ENCODE results near the gene NME8. TPM values are rescaled to one million over a fixed set of nuclear protein-coding genes. Genes with fewer than 3 reads are reported as not detected.

The NME8 gene
- total and polyA plus RNA-seq, 5 experiments from 2014 or later, result not detected

GRCh38 chr7:37826825-37827224 is 21.6 kb upstream of the NME8 start:
- ATAC-seq, result no peak
- POLR2A ChIA-PET, result no interaction called here
- H3K27ac Mint-ChIP-seq, result no peak overlapping the region
- peaks cover 0 to 20% (median 10%) of the 10 kb centered on the region in 5 donors for H3K27me3 Mint-ChIP-seq
- no peak for DNase-seq
- no peaks in the 10 kb centered on the region for H3K9me3 Mint-ChIP-seq
- H3K4me1 Mint-ChIP-seq, result peaks cover 0 to 8% (median 2%) of the 10 kb centered on the region in 4 donors
- no peaks in the 10 kb centered on the region for H3K36me3 Mint-ChIP-seq
- H3K4me3 Mint-ChIP-seq, result no peak overlapping the region

GRCh38 chr7:37831244-37831643 is 17.2 kb upstream of the NME8 start:
- H3K27ac Mint-ChIP-seq, result no peak overlapping the region
- H3K9me3 Mint-ChIP-seq, result no peaks in the 10 kb centered on the region
- H3K27me3 Mint-ChIP-seq, result peaks cover 0 to 14% (median 8%) of the 10 kb centered on the region in 5 donors
- H3K36me3 Mint-ChIP-seq, result no peaks in the 10 kb centered on the region
- H3K4me1 Mint-ChIP-seq, result peaks cover 5 to 11% (median 9%) of the 10 kb centered on the region in 4 donors
- DNase-seq (no peak), ATAC-seq (no peak)
- POLR2A ChIA-PET, result no interaction called here
- H3K4me3 Mint-ChIP-seq, result no peak overlapping the region

GRCh38 chr7:37832194-37832593 is 16.2 kb upstream of the NME8 start:
- no peaks in the 10 kb centered on the region for H3K36me3 Mint-ChIP-seq
- no peaks in the 10 kb centered on the region for H3K9me3 Mint-ChIP-seq
- no peak overlapping the region for H3K27ac Mint-ChIP-seq
- POLR2A ChIA-PET, result no interaction called here
- H3K4me3 Mint-ChIP-seq, result peak overlapping the region in 1 of 10 donors; percentile 3
- ATAC-seq, result no peak
- peaks cover 0 to 8% (median 4%) of the 10 kb centered on the region in 5 donors for H3K27me3 Mint-ChIP-seq
- peaks cover 2 to 11% (median 9%) of the 10 kb centered on the region in 4 donors for H3K4me1 Mint-ChIP-seq
- no peak for DNase-seq

GRCh38 chr7:37833107-37833817 is 15.1 kb upstream of the NME8 start:
- POLR2A ChIA-PET, result no interaction called here
- Mint-ChIP-seq H3K27ac (peak overlapping the region in 8 of 10 donors; percentile 4 to 93 (median 75)), H3K36me3 (no peaks in the 10 kb centered on the region), H3K9me3 (no peaks in the 10 kb centered on the region), H3K4me1 (peaks cover 2 to 11% (median 9%) of the 10 kb centered on the region in 4 donors), H3K27me3 (peaks cover 0 to 8% (median 4%) of the 10 kb centered on the region in 5 donors), H3K4me3 (peak overlapping the region; percentile 75 to 93 (median 85))
- ATAC-seq (peak; percentile 63 to 66), DNase-seq (peak in 9 of 10 donors; percentile 12 to 60 (median 34))

GRCh38 chr7:37833818-37834146 is 14.6 kb upstream of the NME8 start:
- peaks cover 2 to 11% (median 9%) of the 10 kb centered on the region in 4 donors for H3K4me1 Mint-ChIP-seq

GRCh38 chr7:37853468-37853867 is 5.1 kb downstream of the NME8 start:
- Mint-ChIP-seq H3K9me3 (peaks cover 0 to 7% (median 0%) of the 10 kb centered on the region in 9 donors), H3K27ac (no peak overlapping the region), H3K4me3 (no peak overlapping the region), H3K4me1 (no peaks in the 10 kb centered on the region), H3K27me3 (peaks cover 2 to 16% (median 7%) of the 10 kb centered on the region in 5 donors), H3K36me3 (no peaks in the 10 kb centered on the region)
- DNase-seq (no peak), ATAC-seq (no peak)
- POLR2A ChIA-PET, result no interaction called here

More at GRCh38 chr7:37833818-37834146, 14.6 kb upstream of the NME8 start:
- Mint-ChIP-seq H3K27ac (no peak overlapping the region), H3K36me3 (no peaks in the 10 kb centered on the region), H3K27me3 (peaks cover 0 to 8% (median 4%) of the 10 kb centered on the region in 5 donors), H3K4me3 (peak overlapping the region in 1 of 10 donors; percentile 75), H3K9me3 (no peaks in the 10 kb centered on the region)
- POLR2A ChIA-PET, result no interaction called here
- no peak for DNase-seq
- no peak for ATAC-seq

- POLR2A ChIA-PET, result no interaction called here
- DNase-seq (no peak), ATAC-seq (no peak)
- Mint-ChIP-seq H3K4me3 (no peak overlapping the region), H3K4me1 (no peaks in the 10 kb centered on the region), H3K27ac (no peak overlapping the region), H3K27me3 (peaks cover 7 to 25% (median 12%) of the 10 kb centered on the region in 5 donors), H3K9me3 (peaks cover 0 to 5% (median 0%) of the 10 kb centered on the region in 9 donors), H3K36me3 (no peaks in the 10 kb centered on the region)
Measured at GRCh38 chr7:37882086-37882485, 33.7 kb downstream of the NME8 start.

- H3K36me3 Mint-ChIP-seq, result peaks cover 0 to 4% (median 0%) of the 10 kb centered on the region in 3 donors
- DNase-seq (no peak), ATAC-seq (no peak)
- H3K4me3 Mint-ChIP-seq, result no peak overlapping the region
- POLR2A ChIA-PET, result no interaction called here
- peaks cover 0 to 9% (median 7%) of the 10 kb centered on the region in 5 donors for H3K27me3 Mint-ChIP-seq
- H3K4me1 Mint-ChIP-seq, result no peaks in the 10 kb centered on the region
- peaks cover 0 to 6% (median 0%) of the 10 kb centered on the region in 9 donors for H3K9me3 Mint-ChIP-seq
- H3K27ac Mint-ChIP-seq, result no peak overlapping the region
Measured at GRCh38 chr7:37893359-37893758, 45.0 kb downstream of the NME8 start.

GRCh38 chr7:37894671-37895070 is 46.3 kb downstream of the NME8 start:
- Mint-ChIP-seq H3K9me3 (peaks cover 0 to 6% (median 0%) of the 10 kb centered on the region in 9 donors), H3K27me3 (peaks cover 0 to 9% (median 7%) of the 10 kb centered on the region in 5 donors), H3K4me3 (no peak overlapping the region), H3K27ac (no peak overlapping the region), H3K36me3 (peaks cover 0 to 4% (median 0%) of the 10 kb centered on the region in 3 donors), H3K4me1 (no peaks in the 10 kb centered on the region)
- DNase-seq (no peak), ATAC-seq (no peak)
- POLR2A ChIA-PET, result no interaction called here

GRCh38 chr7:37899712-37900247 is 51.4 kb downstream of the NME8 start:
- no peak for ATAC-seq
- POLR2A ChIA-PET, result no interaction called here
- DNase-seq, result no peak
- Mint-ChIP-seq H3K4me3 (no peak overlapping the region), H3K27me3 (peaks cover 0 to 7% (median 3%) of the 10 kb centered on the region in 5 donors), H3K4me1 (peaks cover 0 to 2% (median 0%) of the 10 kb centered on the region in 4 donors), H3K27ac (no peak overlapping the region), H3K36me3 (no peaks in the 10 kb centered on the region), H3K9me3 (no peaks in the 10 kb centered on the region)

- Mint-ChIP-seq H3K27ac (no peak overlapping the region), H3K4me3 (no peak overlapping the region), H3K4me1 (peaks cover 0 to 2% (median 0%) of the 10 kb centered on the region in 4 donors), H3K9me3 (no peaks in the 10 kb centered on the region), H3K36me3 (no peaks in the 10 kb centered on the region), H3K27me3 (peaks cover 0 to 7% (median 4%) of the 10 kb centered on the region in 5 donors)
- DNase-seq, result no peak
- ATAC-seq, result no peak
- POLR2A ChIA-PET, result no interaction called here
Measured at GRCh38 chr7:37901236-37901827, 52.9 kb downstream of the NME8 start.

- ATAC-seq, result no peak
- no peak overlapping the region for H3K27ac Mint-ChIP-seq
- H3K4me3 Mint-ChIP-seq, result no peak overlapping the region
- H3K4me1 Mint-ChIP-seq, result peaks cover 0 to 2% (median 0%) of the 10 kb centered on the region in 4 donors
- H3K27me3 Mint-ChIP-seq, result peaks cover 0 to 7% (median 6%) of the 10 kb centered on the region in 5 donors
- DNase-seq, result no peak
- H3K9me3 Mint-ChIP-seq, result no peaks in the 10 kb centered on the region
- POLR2A ChIA-PET, result no interaction called here
- H3K36me3 Mint-ChIP-seq, result no peaks in the 10 kb centered on the region
Measured at GRCh38 chr7:37901890-37902524, 53.6 kb downstream of the NME8 start.

All from naive thymus-derived CD8-positive, alpha-beta T cell (primary cell).